ENCODE results near the gene TCTN2.

TCTN2 gene

GRCh38 chr12:123670882-123671728, at the start of gene TCTN2:
TCTN2 (plus strand) TSS chr12:123671113; CDS start chr12:123671241, 128 bp downstream.
- peak; percentile 100 for DNase-seq (ENCODE audit: low spot score)

- no peak for DNase-seq (ENCODE audit: low spot score)
These were observed 49.0 kb upstream of the TCTN2 start for GRCh38 chr12:123621619-123622530.

- DNase-seq (ENCODE audit: low spot score), result peak; percentile 98
These were observed 37.4 kb upstream of the TCTN2 start, which contains the start of the genes EIF2B1 and GTF2H3 for GRCh38 chr12:123633379-123634141. EIF2B1 (minus strand) TSS chr12:123633686; CDS start chr12:123633557, 129 bp downstream. GTF2H3 (plus strand) TSS chr12:123633829; CDS start chr12:123633860, 31 bp downstream.

GRCh38 chr12:123634142-123634561, 36.8 kb upstream of the TCTN2 start:
- no peak for DNase-seq (ENCODE audit: low spot score)

GRCh38 chr12:123643911-123644310, 27.0 kb upstream of the TCTN2 start:
- DNase-seq (ENCODE audit: low spot score), result no peak

GRCh38 chr12:123645380-123645779, 25.5 kb upstream of the TCTN2 start:
- no peak for DNase-seq (ENCODE audit: low spot score)

GRCh38 chr12:123645878-123646277, 25.0 kb upstream of the TCTN2 start:
- DNase-seq (ENCODE audit: low spot score), result no peak

- DNase-seq (ENCODE audit: low spot score), result no peak
These were observed 22.5 kb upstream of the TCTN2 start for GRCh38 chr12:123648401-123648800.

GRCh38 chr12:123654129-123654701, 16.7 kb upstream of the TCTN2 start:
- DNase-seq (ENCODE audit: low spot score), result no peak

- DNase-seq (ENCODE audit: low spot score), result peak; percentile 19
These were observed 15.5 kb upstream of the TCTN2 start for GRCh38 chr12:123655420-123655819.

- no peak for DNase-seq (ENCODE audit: low spot score)
These were observed 14.5 kb upstream of the TCTN2 start for GRCh38 chr12:123656392-123656791.

- DNase-seq (ENCODE audit: low spot score), result no peak
These were observed 13.7 kb upstream of the TCTN2 start for GRCh38 chr12:123657211-123657610.

GRCh38 chr12:123659996-123660727, 10.8 kb upstream of the TCTN2 start:
- DNase-seq (ENCODE audit: low spot score), result no peak

- DNase-seq (ENCODE audit: low spot score), result no peak
These were observed 3.1 kb upstream of the TCTN2 start for GRCh38 chr12:123667771-123668170.

- DNase-seq (ENCODE audit: low spot score), result no peak
These were observed 963 bp downstream of the TCTN2 start for GRCh38 chr12:123671876-123672275.

GRCh38 chr12:123675436-123675835, 4.5 kb downstream of the TCTN2 start:
- no peak for DNase-seq (ENCODE audit: low spot score)

- no peak for DNase-seq (ENCODE audit: low spot score)
These were observed 5.9 kb downstream of the TCTN2 start for GRCh38 chr12:123676616-123677320.

- no peak for DNase-seq (ENCODE audit: low spot score)
These were observed 8.1 kb downstream of the TCTN2 start for GRCh38 chr12:123678981-123679380.

GRCh38 chr12:123681605-123682004, 10.7 kb downstream of the TCTN2 start:
- no peak for DNase-seq (ENCODE audit: low spot score)

- no peak for DNase-seq (ENCODE audit: low spot score)
These were observed 13.1 kb downstream of the TCTN2 start for GRCh38 chr12:123683964-123684363.
